Effector CD4-positive, alpha-beta T cell (primary cell): ENCODE data around the gene CTSD.

Experiments used
- DNase-seq: peaks from one replicate; pipeline ENCODE4 v3.0.0-alpha.2; 2020

CTSD gene

DNA sequence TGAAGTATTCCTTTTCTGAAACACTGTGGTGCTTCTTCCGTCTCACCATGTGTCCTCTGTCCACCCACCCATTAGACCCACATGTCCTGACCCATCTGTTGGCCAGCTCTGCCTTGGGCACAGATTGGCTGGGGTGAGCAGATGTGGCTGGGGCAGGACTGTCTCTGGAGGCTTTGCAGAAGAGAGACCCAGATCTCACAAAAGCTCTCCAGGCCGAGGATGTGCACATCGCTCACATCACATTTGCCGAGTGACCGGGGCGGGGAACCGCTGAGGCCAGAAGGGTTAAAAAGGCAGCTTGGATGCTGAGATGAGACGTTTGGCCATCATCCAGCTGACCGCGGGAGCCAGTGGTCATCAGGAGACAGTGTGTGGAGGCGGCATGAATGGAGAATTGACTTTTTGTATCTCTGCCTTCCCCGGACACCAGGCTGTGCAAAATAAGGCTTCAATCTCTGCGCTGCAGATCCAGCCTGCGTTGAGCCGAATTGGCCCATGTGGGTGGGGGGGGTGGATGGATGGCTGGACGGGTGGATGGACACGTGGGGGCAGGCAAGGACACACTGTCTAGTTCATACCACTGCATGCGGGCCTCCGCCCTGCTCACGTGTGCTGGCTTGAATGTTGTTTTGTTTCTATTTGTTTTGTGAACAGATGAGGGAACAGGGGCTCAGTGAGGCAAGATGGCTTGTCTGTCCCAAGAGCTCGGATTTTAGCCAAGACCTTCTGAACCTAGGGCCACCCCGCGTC lies 19.4 kb downstream of the CTSD start:
- DNase-seq, result no peak

DNA sequence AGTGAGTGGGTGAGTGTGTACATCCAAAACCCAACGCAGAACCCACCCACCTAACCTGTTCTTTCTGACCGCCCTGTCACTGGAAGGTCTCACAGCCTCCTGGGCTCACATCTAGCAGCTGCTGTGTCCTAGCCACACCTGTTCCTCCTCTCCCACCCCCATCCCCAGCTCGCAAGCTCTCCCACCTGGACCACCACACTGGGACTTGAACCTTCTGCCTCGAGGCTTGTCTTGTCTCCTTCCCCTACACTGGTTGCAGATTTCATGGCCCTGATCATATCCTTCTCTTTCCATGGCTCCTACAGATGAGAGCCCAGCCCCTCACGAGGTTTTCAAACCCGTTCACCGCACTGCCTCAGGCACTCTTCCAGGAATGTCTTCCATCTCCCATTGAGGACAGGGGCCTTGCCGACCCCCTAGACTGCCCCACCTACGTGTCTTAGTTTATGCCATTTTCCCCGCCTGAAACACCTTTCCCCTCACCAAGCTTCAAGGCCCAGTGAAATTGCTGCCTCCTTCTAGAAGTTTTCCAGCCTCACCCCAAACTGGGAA lies 20.1 kb downstream of the CTSD start:
- DNase-seq, result no peak

DNA sequence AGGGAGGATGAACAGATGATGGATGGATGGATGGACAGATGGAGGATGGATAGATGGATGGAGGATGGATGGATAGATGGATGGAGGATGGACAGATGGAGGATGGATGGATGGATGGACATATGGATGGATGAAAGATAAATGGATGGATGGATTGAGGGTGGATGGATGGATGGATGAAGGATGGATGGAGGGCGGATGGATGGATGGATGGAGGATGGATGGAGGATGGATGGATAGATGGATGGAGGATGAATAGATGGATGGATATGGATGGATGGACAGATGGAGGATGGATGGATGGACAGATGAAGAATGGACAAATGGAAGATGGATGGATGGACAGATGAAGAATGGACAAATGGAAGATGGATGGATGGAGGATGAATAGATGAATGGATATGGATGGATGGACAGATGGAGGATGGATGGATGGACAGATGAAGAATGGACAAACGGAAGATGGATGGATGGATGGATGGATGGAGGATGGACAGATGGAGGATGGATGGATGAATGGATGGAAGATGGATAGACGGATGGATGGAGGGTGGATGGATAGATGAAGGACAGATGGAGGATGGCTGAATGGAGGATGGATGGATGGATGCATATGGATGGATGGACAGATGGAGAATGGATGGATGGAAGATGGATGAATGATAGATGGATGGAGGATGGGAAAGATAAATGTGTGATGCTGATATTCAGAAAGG lies 20.7 kb downstream of the CTSD start:
- no peak for DNase-seq

DNA sequence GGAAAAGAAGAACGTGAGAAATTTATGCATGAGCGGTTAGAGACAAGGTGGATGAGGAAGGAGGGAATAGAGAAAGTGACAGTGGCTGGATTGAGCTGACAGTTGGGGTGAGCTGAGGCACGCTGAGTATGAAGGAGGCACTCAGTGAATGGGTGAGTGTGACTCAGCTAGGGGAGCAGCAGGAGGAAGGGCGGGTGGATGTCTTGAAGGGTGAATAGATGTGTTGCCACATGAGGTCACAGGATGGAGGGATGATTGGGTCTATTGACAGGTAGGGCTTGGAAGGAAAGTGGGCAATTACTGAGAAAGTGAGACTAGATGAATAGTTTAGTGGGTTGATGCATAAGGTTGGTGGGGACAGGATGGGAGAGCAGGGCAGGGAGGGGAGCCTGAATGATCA lies 21.4 kb downstream of the CTSD start:
- no peak for DNase-seq

DNA sequence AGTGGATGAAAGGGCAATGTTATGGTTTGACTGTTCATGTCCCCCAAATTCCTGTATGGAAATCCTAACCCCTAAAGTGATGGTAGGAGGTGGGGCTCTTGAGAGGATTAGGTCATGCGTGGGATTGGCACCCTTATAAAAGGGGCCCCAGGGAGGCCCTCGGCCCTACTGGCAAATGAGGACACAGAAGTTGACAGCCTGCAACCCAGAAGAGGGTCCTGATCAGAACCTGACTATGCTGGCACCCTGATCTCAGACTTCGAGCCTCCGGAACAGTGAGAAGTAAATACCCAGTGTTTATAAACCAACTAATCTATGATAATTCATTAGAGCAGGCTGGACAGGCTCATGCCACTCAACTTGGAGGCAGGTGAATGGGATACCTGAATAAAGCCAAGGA lies 22.0 kb downstream of the CTSD start:
- DNase-seq, result no peak

DNA sequence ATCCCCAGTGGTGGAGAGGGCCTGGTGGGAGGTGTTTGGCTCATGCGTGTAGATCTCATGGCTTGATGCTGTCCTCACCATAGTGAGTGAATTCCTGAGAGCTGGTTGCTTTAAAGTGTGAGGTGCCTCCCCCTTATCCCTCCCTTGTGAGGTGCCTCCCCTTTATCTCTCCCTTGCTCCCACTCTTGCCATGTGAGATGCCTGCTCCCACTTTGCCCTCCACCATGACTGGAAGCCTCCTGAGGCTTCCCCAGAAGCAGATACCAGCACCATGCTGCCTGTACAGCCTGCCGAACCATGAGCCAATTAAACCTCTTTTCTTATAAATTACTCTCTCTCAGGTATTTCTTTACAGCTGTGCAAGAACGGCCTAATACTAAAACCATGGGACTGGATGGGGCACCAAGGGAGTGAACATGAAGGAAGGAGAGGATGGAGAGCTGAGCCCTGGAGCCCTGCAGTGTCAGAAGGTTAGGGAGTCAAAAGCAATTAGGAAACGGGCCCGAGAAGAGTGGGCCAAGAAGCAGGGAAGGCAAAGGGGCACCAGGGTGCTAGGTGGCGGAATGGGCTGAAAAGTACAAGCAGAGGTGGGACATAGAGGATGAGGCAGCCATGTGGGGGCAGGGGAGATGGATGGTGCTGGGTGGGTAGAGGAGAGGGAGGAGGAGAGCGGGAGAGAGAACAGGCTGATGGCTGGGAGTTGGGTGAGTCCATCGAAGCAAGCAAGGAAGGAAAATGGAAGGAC lies 22.8 kb downstream of the CTSD start:
- DNase-seq, result no peak

DNA sequence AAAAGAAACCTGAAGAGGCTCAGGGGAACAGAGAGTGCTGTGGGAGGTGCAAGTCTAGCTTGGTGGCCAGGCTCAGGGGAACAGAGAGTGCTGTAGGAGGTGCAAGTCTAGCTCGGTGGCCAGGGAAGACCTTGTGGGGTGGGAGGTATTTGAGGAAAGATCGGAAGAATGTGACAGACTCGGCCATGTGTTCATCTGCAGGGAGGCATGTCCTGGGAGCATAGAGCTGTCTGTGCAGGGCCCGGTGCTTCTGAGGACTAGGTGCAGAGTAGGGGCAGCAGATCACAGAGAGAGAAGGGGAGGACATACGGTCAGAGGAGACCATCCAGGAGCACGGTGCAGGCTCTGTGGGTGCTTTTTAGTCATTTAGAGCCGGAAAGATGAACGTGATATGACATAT lies 24.2 kb downstream of the CTSD start:
- no peak for DNase-seq

DNA sequence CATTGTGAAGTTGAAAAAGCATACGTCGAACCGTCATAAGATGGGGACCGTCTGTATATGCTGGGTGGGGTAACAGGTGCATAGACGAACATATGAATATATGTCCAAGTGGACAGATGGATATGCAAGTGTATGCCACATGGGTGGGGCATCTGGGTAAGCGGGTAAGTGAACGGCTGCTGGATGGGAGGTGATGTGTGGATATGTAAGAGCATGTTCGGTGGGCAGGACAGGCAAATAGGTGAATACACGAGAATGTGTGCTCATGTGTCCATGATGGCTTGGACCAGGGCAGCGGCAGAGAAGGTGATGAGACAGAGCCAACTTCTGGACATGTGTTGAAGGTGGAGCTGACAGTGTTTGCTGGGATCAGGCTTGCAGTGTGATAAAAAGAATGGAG lies 25.3 kb downstream of the CTSD start:
- DNase-seq, result no peak

DNA sequence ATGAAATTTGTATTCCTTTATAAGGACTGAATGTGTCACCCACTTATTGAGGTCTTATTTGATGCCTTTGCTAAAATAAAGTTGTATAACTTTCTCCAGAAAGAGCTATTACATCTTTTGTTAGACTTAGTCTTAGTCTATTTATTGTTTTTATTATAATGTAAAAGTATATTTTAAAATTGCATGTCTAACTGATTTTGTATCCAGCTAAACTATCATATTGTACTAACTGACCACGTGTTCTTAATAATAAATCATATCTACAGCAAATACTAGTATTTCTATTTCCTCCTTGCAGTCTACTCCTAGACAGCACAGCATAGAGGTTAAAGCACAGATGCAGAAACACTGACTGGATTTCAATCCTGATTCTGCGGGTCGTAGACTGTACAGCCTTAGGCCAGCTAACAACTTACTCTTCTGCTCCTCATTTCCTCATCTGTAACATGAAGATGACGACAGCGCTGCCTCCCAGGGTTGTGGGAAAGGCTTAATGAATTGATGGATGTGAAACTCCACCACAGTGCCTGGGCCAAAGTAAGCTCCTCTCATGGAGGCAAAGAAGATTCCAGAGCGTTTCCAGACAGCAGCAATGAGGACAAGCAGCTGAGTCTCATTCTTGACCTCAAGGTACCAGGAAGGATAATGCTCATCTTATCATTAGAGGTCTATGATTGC lies 26.5 kb downstream of the CTSD start:
- no peak for DNase-seq

DNA sequence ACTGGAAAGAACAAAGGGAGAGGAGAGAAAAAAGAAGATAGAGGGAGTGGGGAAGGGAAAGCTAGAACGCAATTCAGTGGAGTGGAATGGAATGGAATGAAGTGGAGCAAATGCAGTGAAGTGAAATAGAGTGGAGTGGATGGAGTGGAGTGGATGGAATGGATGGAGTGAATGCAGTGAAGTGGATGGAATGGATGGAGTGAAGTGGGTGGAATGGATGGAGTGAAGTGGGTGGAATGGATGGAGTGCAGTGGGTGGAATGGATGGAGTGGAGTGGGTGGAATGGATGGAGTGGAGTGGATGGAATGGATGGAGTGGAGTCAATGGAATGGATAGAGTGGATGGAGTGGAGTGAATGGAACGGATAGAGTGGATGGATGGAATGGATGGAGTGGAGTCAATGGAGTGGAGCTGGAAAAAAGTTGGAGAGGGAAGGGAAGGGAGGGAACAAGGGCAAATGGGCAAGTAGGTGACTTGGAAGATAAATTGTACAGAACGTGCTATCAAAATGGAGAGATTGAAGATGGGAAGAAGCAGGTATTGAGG lies 27.2 kb downstream of the CTSD start:
- DNase-seq, result no peak

DNA sequence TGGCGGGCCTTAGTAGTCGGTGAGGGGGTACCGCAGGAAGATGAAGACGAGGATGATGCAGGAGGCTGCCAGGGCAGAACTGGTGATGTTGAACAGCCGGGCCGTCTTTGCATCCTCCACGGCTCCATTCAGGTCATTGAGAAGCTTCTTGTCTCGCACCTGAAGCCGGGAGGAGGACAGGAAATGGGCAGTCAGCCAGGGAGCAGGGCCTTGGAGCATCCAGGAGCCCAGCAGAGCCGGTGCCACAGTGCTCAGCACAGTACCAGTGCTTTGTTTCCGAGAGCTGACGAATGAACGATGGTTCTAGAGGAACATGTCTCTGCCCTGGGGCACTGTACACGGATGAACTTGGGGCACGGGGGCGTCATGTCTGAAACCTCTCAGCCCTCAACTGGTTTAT lies 28.5 kb downstream of the CTSD start:
- no peak for DNase-seq

DNA sequence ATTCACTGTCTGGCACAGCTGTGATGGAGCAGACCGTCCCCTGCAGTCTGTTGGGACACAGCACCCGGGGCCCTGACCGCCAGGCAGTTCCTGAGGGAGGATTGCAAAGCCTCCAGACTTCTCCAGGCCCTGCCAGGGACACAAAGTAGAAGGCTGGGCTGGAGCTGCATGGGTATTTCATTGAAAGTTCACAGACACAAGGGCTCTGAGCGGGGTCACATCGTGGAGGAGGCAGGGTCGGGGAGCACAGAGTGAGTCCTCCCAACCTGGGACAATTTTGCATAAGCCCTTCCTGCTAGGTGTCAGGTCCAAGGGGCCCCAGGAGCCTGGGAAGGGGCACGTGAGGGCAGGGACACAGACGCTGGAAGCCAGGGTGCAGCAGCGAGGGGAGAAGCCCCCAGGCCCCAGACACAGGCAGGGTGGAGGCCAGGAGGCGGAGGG lies 29.1 kb downstream of the CTSD start:
- no peak for DNase-seq

DNA sequence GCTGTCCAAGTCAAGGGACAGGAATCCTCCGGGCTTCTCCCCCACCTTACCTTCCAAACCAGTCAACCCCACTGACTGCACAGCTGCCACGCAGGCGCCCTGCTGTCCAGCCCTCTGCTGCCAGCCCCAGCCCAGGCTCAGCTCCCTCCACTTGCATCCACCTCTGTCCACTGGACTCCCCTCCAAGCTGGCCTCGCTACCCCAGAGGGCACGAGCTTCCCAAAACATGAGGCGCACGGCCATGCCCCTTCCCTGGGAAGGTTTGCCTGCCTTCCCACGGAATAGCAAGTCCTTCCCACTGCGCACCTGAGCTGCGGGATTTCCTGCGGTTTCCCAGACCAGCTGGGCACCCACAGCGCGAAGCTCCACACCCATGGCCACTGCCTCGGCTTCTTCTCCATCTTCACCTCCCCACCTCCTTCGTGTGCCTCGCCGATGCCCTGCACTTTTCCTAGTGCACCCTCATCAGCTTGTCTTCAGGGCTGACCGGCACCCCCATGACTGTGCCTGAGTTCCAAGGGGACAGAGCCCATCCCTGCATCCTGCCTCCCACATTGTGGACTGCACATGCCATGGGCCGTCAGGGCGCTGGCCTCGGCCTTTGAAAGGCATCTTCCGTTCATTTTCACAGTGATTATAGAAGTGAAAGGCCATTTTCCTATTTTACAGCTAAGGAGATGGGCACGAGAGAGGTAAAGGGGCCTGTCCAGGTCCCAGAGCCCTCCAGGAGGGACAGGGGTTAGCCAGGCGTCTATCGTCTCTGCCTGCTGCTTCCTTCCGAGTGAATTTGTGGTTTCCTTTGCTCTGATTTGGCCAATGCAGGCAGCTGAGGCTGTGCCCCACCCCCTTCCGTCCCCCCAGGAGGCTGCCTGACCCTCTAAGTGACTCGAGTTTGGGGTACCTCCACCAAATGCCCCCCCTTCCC lies 29.7 kb downstream of the CTSD start:
- DNase-seq, result no peak

DNA sequence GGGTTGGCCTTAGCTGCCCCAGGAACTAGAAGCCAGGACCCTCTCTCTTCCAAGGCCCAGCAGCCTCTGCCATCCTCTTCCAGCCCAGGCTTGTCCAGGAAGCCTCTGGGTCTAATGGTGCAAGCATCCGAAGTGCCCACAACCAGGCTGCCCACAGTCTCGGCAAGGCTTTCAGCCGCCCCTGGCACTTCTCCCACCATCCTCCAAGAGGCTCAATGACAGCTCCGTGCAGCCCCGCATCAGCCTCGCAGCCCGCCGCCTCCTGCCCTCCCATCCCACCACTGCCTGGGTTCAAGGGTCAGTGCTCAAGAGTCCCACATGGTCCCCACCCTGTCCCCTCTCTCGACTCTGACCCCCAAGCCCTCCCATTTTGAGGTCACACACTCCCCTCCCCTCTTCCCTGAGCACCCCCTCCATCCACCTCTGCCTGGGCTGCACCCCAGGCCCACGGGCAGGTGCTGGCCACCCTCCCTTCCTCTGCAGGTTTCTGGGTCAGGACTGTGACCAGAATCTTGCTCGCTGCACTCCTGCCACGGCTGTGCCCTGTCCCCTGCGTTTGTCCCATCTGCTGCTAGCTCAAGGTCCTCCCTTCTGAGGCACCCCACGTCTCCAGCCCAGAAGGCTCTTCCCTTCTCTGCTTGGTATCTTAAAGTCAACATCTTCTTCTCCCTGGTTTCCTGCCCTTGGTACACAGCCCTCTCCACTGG lies 30.6 kb downstream of the CTSD start:
- DNase-seq, result no peak

DNA sequence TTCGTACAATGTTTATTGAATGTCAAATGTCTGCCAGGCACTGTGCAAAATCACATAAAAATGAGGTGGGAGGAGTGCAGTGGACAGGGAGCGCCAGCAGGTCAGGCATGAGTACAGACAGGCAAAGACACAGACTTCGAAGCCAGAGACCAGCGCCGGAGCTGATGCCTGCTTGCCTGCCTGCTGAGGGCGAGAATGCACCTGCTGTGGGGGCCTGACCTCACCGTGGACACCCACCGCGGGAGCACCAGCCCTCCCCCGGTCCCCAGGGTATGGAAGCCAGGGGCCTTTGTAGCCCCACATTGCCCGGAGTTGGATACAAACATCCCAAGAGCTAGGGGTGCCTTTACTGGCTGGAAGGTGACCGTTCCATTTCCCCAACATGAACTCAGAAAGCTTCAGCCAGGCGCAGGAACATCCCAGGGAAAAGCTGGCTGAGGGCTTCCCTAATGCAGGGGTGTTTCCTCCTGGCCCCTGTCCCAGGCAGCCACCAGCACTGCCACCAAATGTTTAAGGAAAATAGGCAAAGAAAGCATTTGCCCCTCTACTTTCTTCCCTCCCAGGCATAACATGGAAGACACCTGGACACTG lies 31.2 kb downstream of the CTSD start:
- no peak for DNase-seq

DNA sequence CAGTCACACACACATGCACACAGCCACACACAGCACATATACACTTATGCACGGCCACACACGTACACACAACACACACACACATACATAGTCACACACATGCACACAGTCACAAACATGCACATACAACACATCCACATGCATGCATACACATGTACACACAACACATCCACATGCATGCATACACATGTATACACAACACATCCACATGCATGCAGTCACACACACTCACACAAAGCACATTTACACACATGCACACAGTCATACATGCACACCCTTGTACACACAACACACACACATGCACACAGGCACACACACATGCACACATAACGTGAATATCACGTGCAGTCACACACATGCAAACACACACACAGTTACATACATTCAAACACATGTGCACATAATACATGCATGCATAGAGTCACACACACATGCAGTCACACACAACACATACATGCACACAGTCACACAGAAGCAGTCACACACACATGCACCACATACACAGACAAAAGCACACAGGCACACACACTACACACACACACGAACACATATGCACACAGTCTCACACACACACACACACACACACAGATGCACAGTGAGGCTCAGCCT lies 32.2 kb downstream of the CTSD start:
- no peak for DNase-seq

DNA sequence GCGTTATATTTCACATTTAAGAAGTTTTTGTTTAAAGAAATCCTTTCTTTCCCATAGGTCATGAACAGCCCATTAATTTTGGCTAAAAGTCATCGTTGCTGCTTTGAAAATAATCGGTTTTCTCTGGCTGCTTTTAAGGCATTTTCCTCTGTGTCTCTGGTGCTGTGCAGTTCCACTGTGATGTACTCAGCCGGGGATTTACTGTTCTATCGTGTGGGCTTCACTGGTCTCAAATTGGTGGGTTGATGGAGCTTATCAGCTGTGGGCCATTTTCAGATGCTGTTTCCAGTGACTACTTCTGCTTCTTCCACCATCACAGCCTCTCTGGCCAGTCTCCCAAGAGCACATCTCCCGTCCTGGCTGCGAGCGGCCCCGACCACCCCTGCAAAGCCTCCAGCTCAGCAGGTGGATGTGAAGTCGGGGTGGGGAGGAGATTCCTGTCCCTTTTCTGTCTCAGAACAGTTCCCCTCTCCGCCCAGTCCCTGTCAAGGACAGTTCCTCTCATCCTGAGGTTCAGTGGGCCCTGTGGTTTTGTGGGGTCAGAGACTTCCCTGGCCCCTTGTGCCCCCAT lies 33.6 kb downstream of the CTSD start:
- no peak for DNase-seq

DNA sequence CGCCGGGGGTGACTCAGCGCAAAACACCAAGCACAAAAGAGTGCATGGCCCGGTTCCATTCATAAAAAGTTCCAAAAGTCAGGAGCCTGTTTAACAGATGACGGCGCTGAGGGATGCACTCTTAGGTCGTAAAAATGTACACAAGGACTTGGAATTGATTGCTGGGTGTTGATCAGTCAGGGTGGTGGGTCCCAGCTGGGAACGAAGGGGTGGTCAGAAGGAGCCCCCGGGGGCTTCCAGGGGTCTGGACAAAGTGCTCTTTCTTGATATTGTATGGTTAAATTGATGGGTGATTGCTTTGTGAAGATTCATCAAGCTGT lies 34.1 kb downstream of the CTSD start:
- DNase-seq, result no peak

DNA sequence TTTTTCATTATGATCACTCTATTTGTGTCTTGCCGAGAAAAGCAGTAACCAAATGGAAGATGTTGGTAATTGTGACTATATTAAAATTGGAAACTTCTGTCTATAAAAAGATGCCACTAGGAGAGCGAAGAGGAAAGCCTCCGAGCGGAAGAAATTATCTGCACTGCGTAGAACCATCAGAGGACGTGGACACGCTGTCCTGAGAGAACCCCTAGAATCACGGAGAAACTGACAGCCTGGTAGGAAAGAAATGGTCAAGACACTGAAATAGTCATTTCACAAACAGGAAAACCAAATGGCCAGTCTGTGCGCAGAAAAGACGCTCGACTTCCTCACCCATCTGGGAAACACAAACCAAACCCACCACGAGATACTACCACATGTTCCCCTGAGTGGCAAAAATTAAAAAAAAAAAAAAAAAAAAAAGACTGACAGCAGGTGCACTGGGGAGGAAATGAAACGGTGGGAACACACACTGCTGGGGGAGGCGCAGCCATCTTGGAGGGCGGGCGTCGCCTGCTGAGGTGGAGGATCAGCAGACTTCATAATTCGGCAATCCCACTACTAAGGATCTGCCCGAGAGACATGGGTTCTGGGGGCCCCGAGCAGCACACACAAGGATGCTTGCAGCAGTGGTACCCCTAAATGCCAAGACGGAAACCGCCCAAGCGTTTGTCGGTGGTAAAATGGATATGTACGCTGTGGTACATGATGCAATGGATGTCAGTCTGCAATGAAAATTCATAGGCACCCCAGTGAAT lies 34.6 kb downstream of the CTSD start:
- no peak for DNase-seq
